AG09309 (cell line): Measurements from ENCODE around the gene KCNIP1.

Source experiments
- DNase-seq: peaks from one replicate; pipeline ENCODE4 v3.0.0-alpha.2; 2010; ENCODE audit warnings: low read depth
- H3K4me3 ChIP-seq: 2 replicates; pipeline ENCODE4 v1.5.1; 2011; ENCODE audit warnings: mild to moderate bottlenecking, low read depth, low read length, moderate library complexity; ENCODE audit not compliant: control insufficient read depth
- CTCF ChIP-seq: IDR thresholded peaks from 2 replicates; pipeline ENCODE4 v1.5.1; 2011; ENCODE audit warnings: mild to moderate bottlenecking, low read depth, low read length, inconsistent platforms; ENCODE audit not compliant: insufficient read depth, control insufficient read depth; ENCODE audit errors: missing control alignments

KCNIP1 gene

GRCh38 chr5:170475294-170476000 lies 28.4 kb upstream of the KCNIP1 start:
- H3K4me3 ChIP-seq, result no peak overlapping the region
- DNase-seq, result no peak
- no peak for TF ChIP-seq CTCF

- H3K4me3 ChIP-seq, result no peak overlapping the region
- no peak for DNase-seq
- no peak for TF ChIP-seq CTCF
Observed at GRCh38 chr5:170476704-170477103, 27.1 kb upstream of the KCNIP1 start.

GRCh38 chr5:170477906-170478305 lies 25.9 kb upstream of the KCNIP1 start:
- TF ChIP-seq CTCF, result no peak
- H3K4me3 ChIP-seq, result no peak overlapping the region
- DNase-seq, result no peak

- H3K4me3 ChIP-seq, result no peak overlapping the region
- no peak for DNase-seq
- TF ChIP-seq CTCF, result no peak
Observed at GRCh38 chr5:170478306-170478705, 25.5 kb upstream of the KCNIP1 start.

GRCh38 chr5:170479484-170479883 lies 24.3 kb upstream of the KCNIP1 start:
- no peak for DNase-seq

GRCh38 chr5:170480260-170480659 lies 23.6 kb upstream of the KCNIP1 start:
- no peak overlapping the region for H3K4me3 ChIP-seq
- TF ChIP-seq CTCF, result no peak
- no peak for DNase-seq

More at GRCh38 chr5:170479484-170479883, 24.3 kb upstream of the KCNIP1 start:
- no peak for TF ChIP-seq CTCF
- no peak overlapping the region for H3K4me3 ChIP-seq
